GM12878 (cell line): ENCODE data around the gene HMCN1.

Source experiments
- CBX3 ChIP-seq: fragments of 200-600 bp; sonication (generic); IDR thresholded peaks from 2 replicates; pipeline ENCODE4 v1.6.1; 2016; ENCODE audit warnings: low read depth, borderline replicate concordance
- POLR2A ChIP-seq: IDR thresholded peaks from 2 replicates; pipeline ENCODE4 v1.6.1; 2011; ENCODE audit warnings: low read depth, mild to moderate bottlenecking, low read length

- no peak for TF ChIP-seq POLR2A
- TF ChIP-seq CBX3 = no peak
Observed at GRCh38 chr1:186054003-186054402, 319.8 kb downstream of the HMCN1 start.
